ENCODE data around the gene TANC1.

Gene TANC1

GRCh38 chr2:159188449-159188848 is 220.0 kb downstream of the TANC1 start:
- in situ Hi-C loops (cut with MboI; ENCODE audit: low pct_unique_long_range_greater_than_20kb, low sequenced_read_pairs, unreplicated experiment): no loop called here
- no peak for DNase-seq (ENCODE audit: low spot score)
- no peak for TF ChIP-seq CTCF (IDR thresholded peaks at IDR 0.05; ENCODE audit: extremely low read depth, insufficient read depth, missing control alignments)

GRCh38 chr2:159192371-159192918 is 224.0 kb downstream of the TANC1 start:
- DNase-seq (ENCODE audit: low spot score): no peak
- TF ChIP-seq CTCF (IDR thresholded peaks at IDR 0.05; ENCODE audit: extremely low read depth, insufficient read depth, missing control alignments): no peak
- in situ Hi-C loops (cut with MboI; ENCODE audit: low pct_unique_long_range_greater_than_20kb, low sequenced_read_pairs, unreplicated experiment): no loop called here

- TF ChIP-seq CTCF (IDR thresholded peaks at IDR 0.05; ENCODE audit: extremely low read depth, insufficient read depth, missing control alignments): no peak
- DNase-seq (ENCODE audit: low spot score): no peak
- in situ Hi-C loops (cut with MboI; ENCODE audit: low pct_unique_long_range_greater_than_20kb, low sequenced_read_pairs, unreplicated experiment): no loop called here
Measured at GRCh38 chr2:159193791-159194190, 225.4 kb downstream of the TANC1 start.

GRCh38 chr2:159194241-159194640 is 225.8 kb downstream of the TANC1 start:
- in situ Hi-C loops (cut with MboI; ENCODE audit: low pct_unique_long_range_greater_than_20kb, low sequenced_read_pairs, unreplicated experiment): no loop called here
- no peak for TF ChIP-seq CTCF (IDR thresholded peaks at IDR 0.05; ENCODE audit: extremely low read depth, insufficient read depth, missing control alignments)
- no peak for DNase-seq (ENCODE audit: low spot score)

GRCh38 chr2:159195697-159196096 is 227.3 kb downstream of the TANC1 start:
- in situ Hi-C loops (cut with MboI; ENCODE audit: low pct_unique_long_range_greater_than_20kb, low sequenced_read_pairs, unreplicated experiment): no loop called here
- TF ChIP-seq CTCF (IDR thresholded peaks at IDR 0.05; ENCODE audit: extremely low read depth, insufficient read depth, missing control alignments): no peak
- no peak for DNase-seq (ENCODE audit: low spot score)

- no peak for TF ChIP-seq CTCF (IDR thresholded peaks at IDR 0.05; ENCODE audit: extremely low read depth, insufficient read depth, missing control alignments)
- in situ Hi-C loops (cut with MboI; ENCODE audit: low pct_unique_long_range_greater_than_20kb, low sequenced_read_pairs, unreplicated experiment): no loop called here
- DNase-seq (ENCODE audit: low spot score): no peak
Measured at GRCh38 chr2:159196393-159196925, 228.0 kb downstream of the TANC1 start.
